Activated CD4-positive, CD25-positive, alpha-beta regulatory T cell treated with anti-CD3 and anti-CD28 coated beads, Interleukin-2, amount 50 U/mL, for 24 hours (primary cell): Measurements from ENCODE around the gene SFXN5.
A peak's percentile ranks its signal among the peaks of the same experiment; 100 is the strongest.

Experiments used
- ATAC-seq, 2 donors: fragments of 150-1000 bp; cut with Tn5 transposase; one replicate each; pipeline ENCODE4 v1.10.0; 2021; ENCODE audit warnings: mild to moderate bottlenecking in 1 of 2, moderate library complexity in 1 of 2

The SFXN5 gene

DNA sequence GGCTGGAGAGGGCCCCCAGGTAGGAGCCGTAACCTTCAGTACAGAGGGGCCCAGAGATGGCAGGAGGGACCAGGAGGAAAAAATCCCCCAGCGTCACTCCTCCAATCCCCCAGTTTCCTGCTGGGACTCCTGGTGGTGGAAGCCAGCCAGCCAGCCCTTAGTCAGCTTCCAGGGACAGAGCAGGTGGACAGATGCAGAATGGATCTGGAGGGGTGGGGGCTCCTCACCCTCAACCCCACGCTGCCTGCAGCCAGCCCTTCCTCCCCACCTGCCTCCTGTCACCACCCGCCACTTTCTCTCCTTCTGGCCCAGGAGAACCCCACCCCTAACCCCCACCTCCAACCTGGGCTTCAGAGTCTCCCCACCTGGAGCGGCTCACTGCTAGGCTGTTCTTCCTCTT, 133.1 kb downstream of the SFXN5 start:
- ATAC-seq: no peak

DNA sequence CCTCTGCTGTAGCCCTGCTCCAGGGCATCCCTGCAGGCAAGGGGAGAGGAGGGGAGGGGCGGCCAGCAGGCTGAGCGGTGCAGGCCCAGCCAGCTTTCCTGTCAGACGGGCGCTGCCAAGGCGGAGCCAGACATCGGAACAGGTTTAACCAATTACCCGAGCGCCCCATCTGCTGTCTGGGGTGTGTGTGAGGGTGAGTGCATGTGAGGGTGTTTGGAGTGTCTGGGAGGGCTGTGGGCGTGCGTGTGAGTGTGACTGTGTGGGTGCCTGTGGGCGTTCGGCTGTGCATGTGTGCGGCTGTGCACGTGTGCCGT, 134.2 kb downstream of the SFXN5 start:
- no peak for ATAC-seq

DNA sequence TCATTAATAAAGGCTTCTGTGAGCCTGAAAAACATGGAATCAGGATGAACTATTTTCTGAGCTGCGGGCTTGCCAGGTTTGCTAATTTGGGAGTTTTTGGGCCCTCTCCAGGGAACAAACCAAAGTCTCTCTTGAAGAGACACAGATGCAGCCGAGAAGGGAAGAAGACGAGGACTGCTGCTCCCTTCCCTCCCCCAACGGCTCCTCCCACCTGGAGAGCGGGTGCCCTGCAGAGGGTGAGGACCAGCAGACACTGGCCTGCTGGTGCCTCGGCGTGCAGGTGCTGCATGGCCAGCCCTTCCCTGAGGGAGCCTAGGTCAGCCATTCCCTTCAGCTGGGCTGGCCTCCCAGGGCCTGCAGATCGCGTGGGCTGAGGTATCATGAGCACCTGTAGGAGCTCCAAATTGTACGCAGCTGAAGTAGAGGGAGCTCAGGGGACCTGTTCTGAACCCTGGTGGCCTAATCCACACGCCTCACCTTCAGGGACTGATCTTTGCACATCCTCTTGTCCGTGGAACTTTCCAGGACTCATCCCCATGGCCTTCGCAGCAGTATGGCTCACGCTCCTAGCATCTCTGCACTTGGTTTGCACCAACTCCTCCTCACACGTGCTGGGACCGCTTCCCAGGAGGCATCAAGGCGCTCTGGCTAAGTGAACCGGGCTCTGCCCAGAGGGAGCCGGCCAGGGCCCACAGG, 134.7 kb downstream of the SFXN5 start:
- no peak for ATAC-seq

DNA sequence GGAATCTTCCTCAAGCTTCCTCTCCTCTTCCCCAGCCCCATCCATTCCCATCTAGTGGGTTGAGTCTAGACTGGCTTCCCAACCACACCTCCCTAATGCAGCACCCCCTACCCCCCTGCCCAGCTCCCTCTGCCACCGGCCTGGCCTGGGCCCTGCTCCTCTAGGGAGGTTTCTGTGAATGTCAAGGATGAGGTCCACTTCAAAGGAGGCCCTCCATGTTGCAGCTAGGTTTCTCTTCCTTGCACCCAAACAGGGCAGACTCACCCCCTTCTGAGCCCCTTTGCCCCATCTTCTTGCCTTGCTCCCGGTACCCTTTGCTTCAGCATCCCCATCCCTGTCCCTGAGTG, 135.9 kb downstream of the SFXN5 start:
- no peak for ATAC-seq

DNA sequence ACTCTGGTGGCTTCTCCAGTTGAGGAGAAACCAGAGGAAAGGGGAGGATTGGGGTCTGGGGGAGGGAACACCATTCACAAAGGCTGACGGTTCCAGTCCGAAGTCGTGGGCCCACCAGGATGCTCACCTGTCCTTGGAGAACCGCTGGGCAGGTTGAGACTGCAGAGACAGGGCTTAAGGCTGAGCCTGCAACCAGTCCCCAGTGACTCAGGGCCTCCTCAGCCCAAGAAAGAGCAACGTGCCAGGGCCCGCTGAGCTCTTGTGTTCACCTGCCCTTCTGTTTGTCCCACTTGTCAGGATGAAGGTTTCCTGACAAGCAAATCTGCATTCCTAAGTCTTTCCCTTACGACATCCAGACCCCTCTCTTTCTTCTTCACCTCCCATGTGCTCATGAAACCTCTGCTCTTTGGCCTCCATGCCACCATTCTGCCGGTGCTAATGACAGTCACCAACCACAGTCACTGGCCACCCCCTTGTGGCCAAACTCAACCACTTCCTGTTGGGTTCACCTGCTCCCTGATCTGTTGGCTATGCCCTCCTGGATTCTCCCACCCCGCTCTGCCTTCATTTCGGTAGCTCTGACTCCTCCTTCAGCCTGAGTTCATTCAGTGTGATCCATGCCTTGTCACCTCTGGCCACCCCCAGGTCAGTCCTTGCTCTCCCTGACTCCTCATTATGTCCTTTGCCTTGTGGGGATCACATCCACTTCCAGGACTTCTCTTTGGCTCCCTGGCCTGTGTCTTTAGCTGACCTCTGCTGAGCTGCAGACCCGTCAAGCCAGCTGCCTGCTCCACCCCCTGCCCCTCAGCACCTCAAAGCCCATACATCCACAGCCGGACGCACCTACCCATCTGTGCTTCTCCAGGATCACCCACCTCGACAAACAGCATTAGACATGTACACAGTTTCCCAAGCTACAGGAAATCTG, 136.6 kb downstream of the SFXN5 start:
- no peak for ATAC-seq

DNA sequence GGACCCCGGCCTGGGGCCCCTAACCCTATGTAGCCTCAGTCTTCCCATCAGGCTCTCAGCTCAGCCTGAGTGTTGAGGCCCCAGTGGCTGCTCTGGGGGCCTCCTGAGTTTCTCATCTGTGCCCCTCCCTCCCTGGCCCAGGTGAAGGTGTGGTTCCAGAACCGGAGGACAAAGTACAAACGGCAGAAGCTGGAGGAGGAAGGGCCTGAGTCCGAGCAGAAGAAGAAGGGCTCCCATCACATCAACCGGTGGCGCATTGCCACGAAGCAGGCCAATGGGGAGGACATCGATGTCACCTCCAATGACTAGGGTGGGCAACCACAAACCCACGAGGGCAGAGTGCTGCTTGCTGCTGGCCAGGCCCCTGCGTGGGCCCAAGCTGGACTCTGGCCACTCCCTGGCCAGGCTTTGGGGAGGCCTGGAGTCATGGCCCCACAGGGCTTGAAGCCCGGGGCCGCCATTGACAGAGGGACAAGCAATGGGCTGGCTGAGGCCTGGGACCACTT, 137.8 kb downstream of the SFXN5 start:
- no peak for ATAC-seq

DNA sequence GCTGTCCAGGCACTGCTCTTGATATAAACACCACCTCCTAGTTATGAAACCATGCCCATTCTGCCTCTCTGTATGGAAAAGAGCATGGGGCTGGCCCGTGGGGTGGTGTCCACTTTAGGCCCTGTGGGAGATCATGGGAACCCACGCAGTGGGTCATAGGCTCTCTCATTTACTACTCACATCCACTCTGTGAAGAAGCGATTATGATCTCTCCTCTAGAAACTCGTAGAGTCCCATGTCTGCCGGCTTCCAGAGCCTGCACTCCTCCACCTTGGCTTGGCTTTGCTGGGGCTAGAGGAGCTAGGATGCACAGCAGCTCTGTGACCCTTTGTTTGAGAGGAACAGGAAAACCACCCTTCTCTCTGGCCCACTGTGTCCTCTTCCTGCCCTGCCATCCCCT, 138.3 kb downstream of the SFXN5 start:
- no peak for ATAC-seq

DNA sequence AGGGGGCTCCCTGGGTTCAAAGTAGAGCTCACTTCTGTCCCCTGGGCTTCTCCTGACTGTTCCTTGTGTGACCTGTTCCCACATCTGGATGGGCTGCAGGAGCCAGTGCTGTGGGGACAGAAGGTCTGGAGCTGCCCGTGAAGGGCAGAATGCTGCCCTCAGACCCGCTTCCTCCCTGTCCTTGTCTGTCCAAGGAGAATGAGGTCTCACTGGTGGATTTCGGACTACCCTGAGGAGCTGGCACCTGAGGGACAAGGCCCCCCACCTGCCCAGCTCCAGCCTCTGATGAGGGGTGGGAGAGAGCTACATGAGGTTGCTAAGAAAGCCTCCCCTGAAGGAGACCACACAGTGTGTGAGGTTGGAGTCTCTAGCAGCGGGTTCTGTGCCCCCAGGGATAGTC, 138.7 kb downstream of the SFXN5 start:
- ATAC-seq: no peak

DNA sequence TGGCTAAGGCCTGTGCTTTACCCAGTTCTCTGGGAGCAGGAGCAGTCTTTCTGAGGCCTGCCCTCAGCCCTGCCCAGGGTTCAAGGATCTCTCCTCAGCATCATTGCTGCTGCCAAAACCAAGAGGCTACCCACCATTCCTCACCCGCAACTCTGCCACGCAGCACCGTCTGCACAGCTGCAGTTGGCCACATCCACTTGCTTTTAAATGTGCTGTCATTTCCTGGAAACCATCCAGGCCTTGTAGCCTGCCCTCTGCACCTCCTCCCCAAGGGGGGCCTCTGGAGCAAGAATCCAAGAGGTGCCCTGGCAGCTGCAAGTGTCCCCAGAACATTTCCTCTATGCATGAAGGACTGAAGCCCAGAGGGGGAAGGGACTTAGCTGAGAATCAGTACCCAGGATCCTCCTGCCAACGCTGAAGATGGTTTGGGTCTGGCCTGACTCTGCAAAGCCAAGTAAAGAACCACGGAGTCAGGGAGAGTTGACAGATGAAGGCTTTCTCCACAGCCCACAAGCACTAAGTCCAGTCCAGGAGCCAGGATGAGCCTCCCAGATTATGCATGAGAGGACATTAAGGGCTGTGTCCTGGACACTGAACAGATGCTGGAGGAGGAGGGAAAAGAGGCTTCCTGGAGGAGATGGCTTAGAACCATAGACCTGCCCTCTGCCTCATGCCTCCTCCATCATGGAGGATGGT, 139.3 kb downstream of the SFXN5 start:
- peak in 1 of 2 donors; percentile 10 for ATAC-seq

DNA sequence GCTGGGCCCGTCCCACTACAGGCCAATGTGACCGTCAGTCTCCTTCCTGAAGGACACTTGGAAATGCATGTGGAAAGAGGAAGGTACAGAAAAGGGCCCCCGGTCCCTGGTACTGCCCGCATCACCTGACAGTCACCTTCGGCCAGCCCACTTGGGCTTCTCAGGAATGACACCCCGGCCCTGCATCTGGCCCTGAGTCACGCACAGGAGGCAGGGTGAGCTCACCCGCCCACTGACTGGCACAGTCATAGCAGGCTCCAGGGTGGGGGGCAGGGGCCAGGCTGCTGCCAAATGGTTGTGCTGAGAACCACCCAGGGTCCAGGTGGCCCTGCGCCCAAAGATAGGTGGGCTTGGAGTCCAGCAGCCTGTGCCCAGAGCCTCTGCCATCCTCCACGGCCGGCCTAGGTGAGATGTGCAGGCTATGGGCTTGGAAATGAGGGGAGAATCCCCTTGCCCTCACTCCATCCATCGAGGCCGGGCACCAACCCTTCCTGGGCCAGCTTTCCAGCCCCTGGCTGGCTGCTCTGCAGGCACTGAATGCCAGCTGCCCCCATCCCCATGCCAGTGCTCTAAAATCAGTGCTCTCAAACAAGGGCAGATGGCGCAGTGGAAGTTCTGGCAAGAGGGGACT, 140.1 kb downstream of the SFXN5 start:
- peak; percentile 45 to 48 for ATAC-seq

DNA sequence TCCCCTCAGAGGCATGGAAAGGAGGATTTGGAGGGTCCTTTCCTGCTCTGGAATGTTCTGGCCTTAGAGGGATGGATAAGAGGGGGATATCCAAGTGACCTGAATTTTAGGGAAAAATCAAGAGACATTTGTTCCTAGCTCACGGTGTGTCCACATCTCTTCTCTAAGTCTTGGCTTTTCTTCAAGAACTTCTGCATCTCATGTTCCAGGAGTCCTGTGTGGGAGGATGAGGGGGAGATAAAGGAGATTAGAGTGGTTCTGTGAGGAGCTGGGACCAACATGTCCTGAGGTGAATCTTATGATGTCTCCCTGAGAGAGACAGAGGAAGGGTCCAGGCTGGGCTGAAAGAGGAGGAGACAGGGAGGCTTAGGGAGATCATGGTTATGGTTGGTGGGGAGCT, 142.5 kb downstream of the SFXN5 start:
- ATAC-seq: no peak

DNA sequence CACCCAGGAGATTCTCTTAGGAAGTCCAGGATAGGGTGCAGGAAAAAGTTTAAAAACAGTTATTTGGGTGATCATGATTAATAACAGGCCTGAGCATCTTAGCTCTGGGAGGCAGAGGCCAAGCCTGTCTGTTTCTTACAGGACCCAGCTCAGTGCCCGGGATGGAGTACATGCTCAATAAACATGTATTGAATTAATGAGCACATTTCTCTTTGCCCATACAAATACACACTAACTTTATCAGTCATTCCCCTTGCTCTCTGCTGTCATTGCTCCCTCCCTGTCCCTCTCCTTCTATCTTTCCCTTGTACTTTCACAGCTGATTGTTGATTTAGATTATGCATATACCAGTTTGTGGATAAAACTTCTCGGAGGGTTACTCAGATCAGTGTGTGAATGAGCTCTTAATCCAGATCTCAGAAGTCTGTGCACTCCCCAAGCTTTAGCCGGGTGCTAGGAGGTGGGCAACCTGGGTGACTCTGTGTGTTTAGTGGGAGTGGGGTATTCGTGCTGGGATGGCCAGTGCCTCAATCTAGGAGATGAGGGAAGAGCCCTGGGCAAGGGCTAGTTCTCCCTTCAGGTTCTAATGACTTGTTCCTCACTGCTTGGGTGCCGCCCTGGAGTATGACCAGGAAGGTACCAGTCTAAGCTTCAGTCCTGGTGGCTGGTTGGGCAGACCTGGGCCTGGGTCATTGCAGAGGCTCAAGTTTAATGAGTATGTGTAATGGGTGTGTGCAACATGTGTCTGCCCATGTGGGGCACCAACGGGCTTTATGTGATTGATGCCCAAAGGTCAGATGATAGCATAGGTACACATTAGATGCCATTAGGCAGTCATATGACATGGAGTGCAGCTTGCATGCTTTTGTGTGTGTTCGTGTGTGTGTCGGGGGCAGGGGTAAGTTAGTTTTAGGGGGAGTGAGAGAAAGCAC, 143.6 kb downstream of the SFXN5 start:
- no peak for ATAC-seq

DNA sequence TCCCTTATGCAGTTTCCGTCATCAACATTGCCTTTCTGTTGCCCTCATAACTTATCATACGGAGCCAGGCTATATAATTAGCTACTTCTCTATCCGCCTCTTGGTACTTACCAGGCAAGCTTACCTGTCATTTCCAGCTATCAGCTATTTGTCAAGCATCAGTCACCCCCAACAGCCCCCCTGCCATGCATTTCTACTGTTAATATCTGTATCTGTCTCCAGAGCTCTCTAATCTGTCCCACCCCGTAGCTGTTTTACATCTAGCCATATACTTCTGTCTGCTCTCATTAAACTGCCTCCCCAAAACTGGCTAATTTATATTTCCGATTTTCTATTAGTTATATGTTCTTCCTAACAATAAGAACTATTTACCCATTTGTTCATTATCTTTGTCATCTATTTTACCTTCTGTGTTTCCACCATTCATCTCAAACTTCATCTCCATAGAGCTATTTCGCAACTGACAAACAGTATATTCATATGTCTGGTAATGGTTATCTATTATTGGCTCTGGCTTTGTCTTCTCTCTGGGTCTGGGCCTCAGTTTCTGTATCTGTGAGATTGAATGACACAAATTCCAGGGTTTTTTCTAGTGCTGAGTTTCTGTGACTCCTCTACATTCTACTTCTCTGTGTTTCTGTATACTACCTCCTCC, 144.6 kb downstream of the SFXN5 start:
- ATAC-seq: no peak

DNA sequence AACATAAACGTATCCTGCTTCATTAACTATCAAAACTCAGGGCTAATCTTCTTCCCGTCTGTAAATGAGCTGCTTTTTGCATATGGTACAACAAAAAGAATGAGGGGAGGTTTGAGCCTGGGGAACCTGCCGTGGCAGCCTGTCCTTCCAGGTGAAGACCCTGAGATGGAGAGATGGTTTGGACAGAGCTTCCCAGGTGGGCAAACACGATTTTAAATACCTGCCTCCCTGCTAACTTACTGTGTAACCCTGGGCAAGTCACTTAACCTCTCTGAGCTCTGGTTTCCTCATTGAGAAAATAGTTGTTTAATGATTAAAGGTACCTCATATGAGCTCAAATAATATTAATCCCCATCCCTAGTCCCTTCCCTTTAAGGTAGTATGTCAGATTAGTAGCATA, 145.1 kb downstream of the SFXN5 start:
- no peak for ATAC-seq

DNA sequence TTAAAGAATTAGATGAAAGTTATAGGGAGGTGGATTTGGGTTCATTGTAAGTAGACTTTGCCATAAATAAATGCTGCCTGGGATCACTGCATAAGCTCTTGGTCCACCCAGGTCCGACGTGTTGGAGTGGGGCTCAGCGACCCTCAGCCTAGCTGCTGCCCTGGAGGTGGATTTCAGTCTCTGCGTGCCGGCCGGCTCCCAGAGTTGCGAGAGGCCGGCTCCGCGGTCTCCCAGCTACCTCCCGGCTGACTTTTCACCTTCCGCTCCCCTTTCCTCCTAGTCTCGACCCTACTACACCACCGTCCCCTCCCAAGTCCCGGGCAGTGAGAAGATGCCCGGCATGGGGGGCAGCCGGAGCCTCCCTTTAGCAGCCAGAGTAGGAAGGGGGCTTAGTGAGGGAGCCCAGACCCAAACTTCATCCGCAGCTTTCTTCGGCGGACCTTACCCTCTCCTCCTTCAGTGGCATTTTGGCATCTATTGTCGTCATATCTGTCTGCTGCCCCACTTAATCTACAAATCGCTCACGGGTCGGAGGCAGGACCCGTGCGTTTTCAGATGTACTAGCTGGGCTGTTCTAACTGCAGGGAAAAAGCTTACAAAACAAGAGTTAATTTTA, 146.1 kb downstream of the SFXN5 start:
- no peak for ATAC-seq

DNA sequence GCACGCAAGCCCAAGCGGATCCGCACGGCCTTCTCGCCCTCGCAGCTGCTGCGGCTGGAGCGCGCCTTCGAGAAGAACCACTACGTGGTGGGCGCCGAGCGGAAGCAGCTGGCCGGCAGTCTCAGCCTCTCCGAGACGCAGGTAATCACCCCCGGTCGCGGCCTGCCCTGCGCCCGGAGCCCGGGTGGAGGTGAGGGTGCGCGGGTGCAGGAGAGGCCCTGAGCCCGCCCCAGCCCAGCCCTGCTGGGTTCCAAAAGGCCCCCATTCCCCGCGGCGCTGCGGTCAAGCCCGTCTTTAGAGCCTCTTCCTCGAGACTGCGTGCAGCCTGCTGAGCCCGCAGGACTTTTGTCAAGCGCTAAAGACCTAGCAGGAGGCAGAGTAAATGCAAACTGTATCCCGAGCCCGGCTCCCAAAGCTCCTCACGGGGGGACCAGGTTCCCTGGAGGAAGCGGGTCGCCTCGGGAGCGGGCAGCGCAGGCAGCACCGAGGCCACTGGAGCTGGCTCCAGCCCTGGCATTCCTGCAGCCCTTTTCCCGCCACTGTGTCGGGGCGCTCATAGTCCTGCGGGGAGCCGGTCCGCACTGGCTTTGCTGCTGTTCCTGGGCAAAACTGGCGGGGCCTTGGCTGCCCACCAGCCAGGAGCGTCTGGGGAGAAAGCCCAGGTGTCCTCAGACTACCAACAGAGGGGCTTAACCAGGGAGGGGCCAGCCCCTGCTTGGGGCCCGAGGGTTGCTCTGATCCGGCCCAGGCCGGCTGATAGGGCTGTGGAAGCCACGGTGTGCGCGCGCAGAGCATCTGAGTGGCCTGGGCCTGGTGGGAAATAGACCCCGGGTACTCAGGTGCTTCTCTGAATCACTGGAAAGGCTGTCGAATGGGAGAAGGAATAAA, 146.9 kb downstream of the SFXN5 start:
- ATAC-seq: peak in 1 of 2 donors; percentile 23

DNA sequence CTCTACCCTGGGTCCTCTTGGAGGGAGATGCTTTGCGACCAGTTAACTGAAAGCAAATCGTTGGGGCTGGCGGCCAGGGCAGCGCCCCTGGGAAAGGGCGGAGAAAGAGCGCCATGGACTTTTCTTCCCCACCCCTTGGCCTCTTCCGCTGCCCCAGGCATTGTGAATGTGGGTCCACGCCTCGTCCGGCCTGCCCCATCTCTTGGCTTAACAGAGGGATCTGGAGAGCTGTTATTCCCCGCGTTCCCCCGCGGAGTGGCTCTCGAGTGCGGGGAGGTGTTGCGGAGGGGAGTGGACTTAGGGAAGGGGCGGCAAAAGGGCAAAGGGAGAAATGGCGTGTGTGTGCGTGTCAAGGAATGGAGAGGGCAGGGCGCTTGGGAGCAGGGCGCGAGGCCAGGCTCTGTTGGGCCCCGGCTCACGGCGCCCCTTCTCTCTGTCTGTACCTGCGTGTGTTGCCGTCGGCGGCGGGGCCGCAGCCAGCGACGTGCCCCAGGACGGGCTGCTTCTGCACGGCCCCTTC, 147.6 kb downstream of the SFXN5 start:
- peak in 1 of 2 donors; percentile 32 for ATAC-seq

DNA sequence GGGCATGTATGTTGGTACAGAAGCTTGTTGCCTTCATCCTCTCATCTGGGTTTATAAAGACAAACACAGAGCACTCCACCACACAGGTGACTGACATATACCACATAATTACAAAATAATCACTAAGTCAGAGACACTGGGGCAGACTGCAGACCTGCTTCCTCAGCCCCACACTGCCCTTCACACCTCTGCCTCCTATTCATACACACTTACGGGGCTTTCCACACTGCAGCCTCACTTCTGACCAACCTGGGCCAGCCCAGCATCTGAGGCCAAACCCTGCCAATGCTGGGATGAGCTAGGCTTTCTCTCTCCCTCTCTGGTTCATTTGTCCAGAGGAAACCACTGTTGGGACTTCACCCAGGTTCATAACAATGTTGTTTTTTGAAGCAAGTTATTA, 149.7 kb downstream of the SFXN5 start:
- ATAC-seq: no peak

DNA sequence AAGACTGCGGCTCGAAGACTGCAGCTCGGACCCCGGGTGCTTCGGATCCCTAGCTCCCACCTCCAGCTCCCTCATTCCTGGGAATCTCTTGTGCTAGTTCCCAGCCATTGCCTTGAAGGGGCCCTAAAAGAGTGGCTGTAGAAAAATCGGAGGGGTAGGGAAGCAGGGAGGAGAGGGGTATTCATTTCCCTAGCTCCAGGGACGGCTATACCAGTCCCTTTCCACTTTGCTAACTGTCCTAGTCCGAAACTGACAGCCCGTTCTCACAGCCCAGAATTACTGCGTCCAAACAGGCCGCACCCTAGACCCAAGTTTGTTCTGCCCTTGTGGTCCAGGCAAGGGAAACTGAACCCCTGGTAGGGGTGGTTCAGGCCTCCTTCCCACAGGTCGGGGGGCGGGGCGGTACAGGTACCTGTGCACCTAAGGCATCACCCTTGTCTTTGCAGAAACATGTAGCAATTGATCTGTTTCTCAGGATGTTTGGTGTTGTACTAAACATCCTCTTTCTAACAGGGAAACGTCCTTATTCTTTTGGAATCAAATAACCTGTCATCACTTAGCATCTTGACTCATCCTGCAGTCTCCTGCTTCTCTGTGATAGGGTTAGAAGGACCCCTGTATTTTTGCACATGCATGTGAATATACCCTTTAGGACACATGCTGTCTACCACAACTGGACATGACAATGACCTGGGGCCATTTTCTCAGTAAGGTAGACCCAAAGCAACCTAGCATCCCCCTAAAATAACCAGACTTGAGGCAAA, 150.2 kb downstream of the SFXN5 start:
- ATAC-seq: no peak
